ENCODE results near the gene H1-8.

H1-8 gene

DNA sequence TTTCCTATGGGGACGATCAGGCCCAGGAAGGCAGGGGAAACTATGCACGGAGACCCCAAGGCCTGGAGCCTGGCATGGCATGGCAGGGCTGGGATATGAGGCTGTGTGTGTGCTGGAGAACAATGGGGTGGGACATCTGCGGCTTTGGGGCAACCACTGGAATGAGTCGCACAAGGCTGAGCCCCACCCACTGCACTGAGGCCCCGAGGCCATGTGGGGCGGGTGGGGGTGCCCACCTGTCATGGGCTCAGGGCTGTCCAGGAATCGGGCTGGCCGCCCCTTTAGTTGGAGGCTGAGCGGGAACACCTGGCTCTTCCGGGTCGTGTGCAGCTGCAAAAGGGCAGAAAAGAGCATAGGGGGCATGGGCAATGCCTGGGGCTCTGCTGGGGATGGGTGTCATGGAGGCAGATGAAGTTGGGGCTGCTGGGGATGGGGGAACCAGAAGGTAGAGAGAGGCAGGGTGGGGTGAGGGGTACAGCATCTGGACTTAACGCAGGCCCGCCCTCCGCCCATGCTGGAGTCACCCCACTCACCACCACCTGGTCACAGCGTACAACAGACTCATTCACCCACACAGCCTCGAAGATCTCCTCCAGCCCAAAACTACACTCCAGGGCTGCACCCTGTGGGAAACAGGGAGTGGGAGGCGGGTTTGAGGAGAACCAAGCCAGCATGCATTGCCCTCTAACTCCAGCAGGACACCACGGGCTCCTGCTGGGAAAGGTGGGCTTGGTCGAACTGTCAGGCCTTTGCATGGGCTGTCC lies 32.4 kb downstream of the H1-8 start:
- DNase-seq, result no peak

DNA sequence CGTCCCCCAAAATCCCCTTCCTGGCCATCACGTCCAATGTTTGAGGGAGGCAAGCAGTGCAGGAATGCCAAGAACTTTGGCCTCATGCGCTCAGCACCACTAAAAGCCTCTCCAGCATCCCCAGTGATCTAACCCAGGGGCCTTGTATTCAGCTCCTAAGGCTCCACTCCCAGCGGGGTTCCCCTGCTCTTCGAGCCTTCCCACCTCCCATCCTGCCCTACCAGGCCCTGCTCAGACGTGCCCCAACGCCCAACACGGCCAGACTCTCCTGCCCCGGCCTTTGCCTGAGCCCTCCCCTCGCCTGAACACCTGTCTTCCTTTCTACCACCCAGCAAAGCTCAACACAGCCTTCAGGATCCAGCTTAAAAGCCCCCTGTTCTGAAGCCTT lies 33.0 kb downstream of the H1-8 start:
- no peak for DNase-seq

DNA sequence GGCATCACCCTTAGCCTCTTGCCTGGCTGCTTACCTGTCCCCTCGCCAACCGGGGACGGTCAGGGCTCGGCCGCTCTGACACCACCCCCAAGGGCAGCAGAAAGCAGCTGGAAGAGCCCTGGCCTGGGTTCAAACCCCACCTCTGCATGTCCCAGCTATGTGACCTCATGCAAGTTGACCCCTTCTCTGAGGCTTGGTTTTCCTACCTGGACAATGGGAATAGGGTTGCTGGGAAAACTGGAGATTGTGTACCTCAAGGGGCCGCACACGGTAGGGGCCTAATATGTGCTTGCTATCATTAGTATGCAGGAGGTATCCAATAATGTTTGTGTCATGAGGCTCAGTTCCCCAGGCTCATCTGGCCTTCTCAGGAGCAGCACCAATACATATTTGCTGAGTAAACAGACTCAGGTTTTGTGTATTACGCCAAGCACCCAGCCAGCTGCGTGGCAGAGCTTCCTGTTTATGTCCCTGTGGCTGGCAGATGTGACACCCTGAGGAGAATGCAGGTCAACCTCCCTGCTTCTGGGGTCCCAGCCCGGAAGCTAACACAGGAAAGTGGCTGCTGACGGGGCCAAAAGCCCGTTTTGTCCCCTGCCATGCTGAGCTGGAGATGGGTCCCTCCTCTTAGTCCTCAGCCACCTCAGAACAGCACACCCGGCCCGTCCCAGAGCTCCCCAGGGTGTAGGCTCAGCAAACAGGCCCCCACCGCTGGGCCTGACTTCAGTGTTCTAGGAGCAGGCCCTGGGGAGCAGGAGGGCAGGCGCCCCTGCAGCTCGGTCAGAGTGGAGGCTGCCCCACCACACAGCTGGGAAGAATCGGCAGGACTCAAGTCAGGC lies 33.8 kb downstream of the H1-8 start:
- no peak for DNase-seq

DNA sequence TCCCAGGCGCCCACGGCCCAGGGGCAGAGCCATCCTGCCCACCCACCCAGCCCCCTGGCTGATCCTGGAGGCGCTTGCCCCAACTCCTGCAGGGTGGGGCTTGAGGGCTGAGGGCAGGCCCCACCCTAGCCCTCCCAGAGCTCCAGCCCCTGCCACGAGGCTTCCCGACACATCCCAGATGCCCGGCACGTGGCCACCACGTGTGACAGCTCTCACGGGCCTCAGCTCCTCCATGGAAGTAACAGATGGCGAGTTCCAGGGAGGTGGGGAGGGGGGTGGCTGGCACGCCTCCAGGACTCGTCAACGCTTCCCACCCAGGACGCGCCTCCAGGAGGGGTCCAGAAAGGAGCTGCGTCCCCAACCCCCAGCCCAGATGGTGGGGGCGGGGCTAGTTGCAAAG lies 34.4 kb downstream of the H1-8 start:
- DNase-seq, result peak; percentile 75

DNA sequence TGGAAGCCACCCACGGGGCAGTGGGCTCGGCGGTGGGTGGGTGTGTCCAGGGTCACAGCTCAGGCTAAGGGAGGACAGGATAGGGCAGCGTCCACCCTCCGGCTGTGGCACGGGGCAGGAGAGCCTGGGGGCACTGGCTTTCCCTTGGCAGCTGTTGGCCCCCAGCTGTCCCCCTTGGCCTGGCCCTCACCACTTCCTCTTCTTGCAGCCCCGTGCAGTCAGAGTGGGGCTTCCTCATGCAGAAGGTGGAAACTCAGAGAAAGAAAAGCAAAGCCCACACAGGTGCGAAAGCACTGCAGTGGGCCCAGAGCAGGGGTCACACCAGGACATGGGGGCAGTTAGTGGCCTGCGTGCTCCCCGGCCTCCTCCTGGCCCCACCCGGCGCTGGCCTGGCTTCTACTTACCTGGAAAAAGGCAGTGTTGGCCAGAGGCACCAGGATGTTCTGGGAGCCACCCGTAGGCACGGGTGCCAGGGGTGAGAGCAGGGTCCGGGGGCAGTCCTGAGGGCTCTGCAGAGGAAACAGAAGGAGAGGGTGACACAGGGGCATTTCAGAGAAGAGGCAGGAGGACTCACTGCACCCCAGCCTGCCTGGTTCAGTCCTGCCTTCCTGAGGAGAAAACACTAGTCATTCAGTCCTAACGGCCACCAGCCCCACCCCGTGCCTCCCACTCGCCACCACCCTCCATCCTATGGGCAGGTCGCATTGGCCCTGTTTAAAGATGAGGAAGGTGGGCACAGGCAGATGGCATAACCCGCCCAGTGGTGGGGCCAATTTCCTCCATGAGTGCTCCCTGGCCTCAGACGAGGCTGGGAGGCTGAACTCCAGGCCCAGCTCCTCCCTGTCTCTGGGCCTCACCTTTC lies 35.2 kb downstream of the H1-8 start:
- no peak for DNase-seq

DNA sequence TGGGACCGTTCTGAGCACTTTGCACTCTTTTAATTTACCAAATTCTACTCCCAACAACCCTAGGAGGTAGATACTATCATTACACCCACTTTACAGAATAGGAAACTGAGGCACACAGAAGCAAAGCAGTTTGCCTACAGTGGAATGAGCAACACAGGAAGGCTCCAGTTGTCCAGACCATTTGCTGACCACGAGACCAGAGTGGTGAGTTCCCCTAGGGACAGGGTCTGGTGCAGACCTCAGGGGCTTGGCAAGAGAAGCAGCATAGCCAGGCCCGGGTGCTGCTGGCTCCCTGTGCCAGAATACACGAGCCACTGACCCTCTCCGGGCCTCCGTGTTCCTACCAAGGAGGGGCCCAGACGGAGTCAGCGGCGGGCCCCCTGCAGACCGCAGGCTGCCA lies 37.0 kb downstream of the H1-8 start:
- DNase-seq, result no peak

DNA sequence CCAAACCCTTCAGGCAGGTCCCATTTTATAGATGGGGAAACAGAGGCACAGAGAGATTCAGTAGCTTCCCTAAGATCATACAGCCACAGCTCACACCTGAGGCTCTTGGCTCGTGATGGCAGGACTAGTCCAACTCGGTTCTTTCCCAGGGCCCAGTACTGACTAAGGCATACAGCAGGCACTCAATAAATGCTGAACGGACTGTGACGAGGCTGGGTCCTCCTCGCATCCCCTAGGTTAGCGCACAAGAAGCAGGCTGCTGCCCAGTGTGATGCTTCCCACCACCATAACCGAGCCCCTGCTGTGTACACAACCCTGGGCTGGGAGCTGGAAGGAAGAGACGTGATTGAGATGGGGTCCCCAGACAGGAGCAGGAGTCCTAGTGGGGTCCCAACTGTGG lies 38.6 kb downstream of the H1-8 start:
- no peak for DNase-seq

DNA sequence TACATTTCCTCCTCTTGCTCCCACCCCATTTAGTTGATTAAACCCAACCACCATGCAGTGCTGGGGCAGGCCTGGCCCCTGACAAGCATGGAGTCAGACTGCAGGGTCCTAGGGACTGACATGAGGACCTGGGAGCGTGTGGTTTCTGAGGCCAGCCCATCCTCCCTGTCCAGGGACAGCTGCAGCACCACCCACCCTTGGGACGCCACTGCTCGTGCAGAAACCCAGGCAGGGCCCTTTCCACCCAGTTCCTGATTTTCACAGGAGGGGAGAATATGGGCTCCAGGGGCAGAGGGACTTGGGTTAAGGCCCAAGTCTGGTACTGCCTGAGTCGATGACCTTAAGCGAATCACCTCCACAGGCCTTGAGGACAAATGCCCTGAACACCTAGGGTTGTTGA lies 39.8 kb downstream of the H1-8 start:
- DNase-seq, result no peak

DNA sequence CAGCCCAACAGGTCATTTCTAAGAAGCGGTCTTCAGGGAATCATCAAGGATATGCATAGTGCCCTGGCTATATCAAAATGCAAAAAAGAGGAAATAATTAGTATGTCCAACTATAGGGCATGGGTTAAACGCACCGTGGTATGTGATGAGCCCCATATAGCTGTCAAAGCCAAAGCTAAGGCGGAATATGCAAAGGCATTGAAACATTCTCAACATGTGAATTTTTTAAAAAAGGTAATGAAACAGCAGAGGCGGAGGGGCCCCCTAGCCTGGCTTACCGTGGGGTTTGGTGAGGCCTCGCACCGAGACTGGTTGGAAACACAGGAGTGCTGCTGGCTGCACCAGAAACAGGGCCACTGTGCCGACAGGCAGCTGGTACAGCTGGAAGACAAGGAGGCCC lies 40.3 kb downstream of the H1-8 start:
- DNase-seq, result no peak

DNA sequence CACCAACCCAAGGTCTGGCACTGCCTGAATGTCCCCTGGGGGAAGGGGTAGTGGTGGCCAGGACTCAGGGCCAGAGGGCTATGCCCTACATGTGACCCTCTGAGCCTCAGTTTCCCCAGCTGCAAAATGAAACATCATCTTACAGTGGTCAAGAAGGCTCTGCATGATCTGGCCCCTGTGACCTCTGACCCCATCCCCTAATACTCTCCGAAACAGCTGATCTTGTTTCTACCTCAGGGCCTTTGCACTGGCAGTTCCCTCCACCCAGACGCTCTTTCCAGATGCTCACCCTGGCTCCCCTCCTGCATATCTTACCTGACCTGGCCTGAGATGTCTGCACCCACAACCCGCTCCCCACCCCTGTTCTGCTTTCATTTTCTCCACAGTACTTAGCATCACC lies 41.7 kb downstream of the H1-8 start:
- no peak for DNase-seq

DNA sequence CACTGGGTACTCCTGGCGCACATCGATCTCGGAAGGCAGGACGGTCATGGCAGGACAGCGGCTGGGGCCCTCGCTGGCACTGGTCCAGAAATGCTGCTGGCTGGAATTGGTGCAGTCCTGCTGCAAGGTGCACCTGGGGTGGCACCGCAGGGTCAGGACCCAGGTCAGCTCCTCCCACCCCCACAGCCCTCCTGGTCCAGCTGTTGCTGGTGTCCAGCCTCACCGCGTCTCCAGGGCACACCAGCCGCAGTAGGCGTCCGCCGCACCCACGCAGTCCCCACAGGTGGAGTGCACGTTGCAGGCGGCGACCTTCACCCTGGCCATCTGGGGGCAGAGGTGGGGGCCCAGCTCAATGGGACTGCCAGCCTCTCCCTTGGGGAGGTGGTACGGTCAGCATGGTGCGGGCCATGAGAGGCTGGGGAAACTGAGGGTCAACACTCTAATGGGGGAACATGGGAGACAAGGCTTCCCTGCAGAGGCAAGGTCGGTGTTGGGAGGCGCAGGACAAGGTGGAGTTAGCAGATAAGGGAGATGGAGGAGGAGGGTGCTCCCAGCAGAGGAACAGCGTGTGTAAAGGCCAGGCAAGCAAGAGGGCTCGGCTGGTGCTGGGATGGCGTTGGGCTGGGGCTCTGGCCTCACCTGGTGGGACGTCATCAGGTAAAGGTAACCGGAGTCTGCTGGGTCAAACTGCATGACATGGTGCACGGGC lies 43.1 kb downstream of the H1-8 start:
- no peak for DNase-seq

DNA sequence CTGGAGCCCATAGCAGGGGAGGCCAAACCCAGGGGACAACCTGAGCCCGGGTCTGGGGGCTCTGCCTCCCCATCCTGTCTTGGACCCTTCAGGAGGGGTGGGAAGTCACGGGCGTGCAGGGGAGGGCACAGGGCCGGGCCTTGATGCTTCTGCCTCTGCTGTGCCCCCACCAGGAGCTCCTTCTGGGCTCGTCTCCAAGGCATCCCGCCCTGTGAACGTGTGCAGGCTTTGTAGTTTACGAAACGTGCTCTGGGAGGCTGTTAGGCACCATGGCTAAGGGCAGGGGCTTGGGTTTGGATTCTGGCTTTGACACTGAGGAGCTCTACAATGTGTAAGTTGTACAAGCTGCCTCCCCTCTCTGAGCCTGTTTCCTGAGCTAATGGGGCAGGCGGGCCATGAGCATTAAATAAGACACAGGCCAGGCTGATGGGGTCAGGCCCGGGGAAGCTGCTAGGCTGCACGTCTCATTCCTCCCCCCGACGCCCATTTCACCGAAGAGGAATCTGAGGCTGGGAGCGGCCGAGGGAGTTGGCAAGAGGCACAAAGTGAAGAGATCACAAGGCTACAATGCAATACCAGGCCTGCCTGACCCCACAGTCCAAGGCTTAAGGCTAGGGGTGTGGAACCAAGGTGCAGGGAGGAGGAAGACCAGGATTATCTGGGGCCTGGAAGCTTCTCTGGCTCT lies 43.9 kb downstream of the H1-8 start:
- no peak for DNase-seq

DNA sequence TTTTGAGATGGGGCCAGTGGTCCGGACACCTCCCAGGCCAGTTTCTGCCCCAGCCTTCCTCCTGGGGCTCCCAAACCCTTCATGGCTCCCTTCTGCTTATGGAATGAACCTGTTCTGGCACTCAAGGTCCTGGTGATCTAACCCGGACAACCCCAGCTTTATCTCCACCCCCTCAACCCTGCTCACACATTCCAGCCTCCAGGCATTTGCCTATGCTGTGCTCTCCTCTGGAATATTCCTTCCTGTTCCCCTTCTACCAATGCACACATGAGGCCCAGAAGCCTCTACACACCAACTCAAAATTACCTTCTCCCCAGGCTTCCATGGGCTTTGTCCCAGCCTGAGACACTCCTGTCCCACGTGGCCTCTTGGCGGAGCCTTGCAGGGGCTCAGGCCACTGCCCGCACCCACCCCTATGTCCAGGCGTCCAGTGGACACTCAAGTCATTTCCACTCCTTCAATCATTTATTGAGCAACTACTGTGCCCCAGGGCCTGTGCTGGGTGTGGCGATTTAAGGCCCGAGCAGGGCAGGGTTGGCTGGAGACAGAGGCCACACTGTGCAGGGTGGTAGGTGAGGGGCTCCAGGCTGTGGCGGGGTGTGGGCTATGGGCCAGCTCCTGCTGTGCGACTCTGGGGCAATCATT lies 44.7 kb downstream of the H1-8 start:
- no peak for DNase-seq

DNA sequence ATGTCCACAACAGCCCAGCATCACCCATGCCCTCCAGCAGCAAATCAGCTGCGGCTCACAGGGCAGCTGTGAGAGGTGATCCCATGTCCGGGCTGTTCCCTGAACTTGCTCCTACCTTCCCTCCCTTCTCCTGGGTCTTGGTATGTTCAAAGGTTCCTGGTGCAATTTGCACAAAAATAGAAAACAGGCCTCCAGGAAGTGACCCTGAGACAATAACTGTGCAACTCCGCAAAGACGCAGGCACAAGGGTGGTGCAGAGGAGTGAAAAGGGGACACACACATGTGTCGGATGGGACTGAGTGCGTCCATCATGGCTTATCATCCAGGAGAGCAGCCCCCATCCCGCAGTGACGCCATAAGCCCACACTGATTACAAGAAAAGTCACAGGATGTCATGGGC lies 47.2 kb downstream of the H1-8 start:
- no peak for DNase-seq

DNA sequence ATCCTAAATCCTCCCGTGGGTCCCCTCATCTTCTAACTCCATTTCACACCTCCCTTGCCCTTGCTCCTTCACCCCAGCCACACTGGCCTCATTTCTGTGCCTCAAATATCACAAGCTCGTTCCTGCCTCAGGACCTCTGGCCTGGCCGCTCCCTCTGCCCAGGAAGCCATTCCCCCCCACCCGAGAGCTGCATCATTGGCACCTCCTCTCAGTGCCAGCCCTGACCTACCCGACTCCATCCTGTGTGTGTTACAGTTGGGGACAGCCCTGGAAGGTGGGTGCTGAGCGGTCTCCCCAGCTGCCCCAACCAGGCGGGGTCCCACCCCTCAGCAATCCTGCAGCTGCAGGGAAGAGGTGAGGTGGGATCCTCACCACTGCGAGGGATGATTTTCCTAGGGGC lies 49.0 kb downstream of the H1-8 start:
- DNase-seq, result no peak

DNA sequence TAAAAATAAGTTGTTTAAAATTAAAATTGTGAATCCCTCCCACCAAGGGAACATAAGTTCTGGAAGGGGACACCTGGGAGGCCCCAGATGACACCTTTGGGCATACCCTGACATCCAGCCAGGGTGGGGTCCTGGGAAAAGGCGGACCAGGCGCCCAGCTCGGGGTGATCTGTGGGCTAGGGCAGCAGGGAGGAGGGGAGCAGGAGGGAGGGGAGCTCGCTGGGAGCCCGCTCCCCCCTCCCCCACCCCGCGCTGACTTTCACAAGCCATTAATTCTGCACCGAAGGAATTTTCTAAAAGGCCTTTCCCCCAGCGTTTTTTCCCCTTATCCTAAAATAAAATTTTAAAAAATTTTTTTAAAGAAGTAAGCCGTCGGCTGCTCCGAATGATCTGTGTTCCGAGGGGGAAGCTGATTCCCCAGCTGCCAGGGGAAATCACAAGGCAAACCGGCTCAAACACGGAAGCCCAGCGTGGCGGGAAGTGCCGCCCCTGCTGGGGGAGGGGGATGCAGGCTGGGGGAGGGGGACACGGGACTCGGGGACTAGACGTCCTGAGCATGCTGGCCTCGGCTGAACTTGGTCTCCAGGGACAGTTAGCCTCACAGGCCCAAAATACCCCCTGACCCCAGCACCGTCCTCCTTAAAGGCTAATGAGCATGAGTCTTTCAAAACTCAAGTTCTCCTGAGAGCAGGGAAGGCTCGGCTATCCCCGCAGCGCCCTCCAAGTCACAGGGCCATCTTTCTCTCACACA lies 49.6 kb downstream of the H1-8 start:
- no peak for DNase-seq

DNA sequence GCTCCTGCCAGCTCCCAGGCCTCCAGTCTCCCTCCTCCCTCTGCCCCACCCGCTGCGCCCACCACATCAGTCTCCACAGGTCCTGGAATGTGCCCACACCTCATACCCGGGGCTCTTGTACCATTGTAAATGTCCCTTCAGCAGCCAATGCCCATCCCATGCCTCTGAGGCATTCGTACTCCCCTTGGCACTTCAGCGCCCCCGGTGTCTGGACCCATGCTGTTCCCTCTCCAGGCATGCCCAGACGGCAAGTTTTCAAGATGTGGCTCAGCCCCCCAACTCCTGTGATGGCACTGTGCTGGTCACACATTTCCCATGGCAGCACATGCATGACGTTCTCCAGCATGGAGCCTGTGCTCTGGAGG lies 50.2 kb downstream of the H1-8 start:
- DNase-seq, result no peak

DNA sequence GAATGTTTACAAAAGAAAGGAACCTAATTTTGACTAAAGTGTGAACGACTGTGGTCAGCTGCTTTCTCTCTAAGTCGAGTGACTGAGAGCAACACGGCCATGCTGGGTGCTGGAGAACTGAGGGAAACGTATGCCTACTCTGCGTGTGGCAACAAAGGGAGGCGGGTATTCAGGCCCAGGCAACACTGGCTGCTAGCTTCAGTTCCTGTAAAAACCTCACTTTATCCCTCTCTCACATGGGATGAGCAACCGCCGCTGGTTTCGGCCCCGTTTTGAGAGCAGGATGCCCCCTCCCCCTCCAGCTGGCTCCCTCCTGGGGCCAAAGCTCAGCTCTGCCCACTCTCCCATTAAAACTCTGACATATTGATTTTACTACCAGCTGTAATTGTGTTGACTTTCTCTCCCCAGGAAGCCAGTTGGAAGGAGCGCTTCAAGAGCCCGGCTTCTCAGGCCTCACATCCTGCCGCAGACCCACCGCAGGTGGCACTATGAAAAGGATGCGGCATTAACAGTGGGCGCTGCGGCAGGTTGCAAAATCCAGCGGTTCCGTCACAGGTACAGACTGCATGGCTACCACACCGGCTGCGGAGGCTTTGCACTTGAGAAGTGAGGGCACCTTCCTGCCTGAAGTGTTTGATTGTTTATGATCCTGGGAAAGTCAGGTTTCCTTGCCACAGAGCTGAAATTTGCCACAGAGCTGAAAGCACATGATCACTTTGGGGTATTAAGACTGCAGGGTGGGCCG lies 50.8 kb downstream of the H1-8 start:
- DNase-seq, result no peak

DNA sequence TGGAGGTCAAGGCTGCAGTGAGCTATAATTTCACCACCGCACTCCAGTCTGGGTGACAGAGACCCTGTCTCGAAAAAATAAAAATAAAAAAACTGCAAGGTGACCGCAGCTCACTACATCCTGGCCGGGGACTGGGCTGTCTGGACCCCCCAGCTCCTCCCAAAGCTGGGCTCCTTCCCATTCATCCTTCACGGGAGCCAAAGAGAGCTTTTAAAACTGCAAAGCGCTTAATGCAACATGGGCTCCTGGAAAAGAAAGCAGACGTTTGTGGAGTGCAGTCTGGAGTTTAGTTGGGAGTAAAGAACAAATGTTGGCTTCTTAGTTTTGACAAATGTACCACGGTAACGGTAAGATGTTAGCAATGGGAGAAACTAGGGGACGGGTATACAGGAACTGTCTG lies 51.4 kb downstream of the H1-8 start:
- no peak for DNase-seq

DNA sequence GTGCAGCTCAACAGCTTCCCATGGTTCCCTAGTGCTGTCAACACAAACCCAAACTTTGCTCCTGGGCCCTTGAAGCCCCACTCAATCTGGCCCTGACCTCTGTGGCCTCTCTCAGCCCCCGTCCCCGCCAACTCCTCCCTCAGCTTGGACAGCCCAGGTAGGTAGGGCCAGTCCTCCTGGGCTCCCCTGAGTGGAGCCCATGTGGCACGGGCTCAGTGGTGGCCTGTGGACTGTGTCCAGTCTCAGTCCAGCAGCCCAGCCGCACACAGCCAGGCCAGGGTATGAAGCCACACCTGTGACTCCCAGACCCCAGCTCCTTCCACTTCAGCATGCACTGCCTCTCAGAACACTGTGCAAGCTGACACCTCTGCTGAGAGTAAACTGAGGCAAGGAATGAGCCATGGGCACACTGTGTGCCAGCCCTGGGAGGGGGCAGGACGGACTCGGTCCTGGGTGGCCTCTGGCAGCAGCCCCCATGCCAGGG lies 52.0 kb downstream of the H1-8 start:
- no peak for DNase-seq

Measured in DMS 273 treated with DMSO at 0.1 percent for 48 hours (cell line).